HG03139 (cell line): Measurements from ENCODE around the gene KLHL29.
A peak's percentile ranks its signal among the peaks of the same experiment; 100 is the strongest.

Experiments used
- ATAC-seq: cut with Tn5 transposase; IDR thresholded peaks from one replicate; pipeline ENCODE4 v1.9.1; 2021; ENCODE audit not compliant: unreplicated experiment

KLHL29 gene

DNA sequence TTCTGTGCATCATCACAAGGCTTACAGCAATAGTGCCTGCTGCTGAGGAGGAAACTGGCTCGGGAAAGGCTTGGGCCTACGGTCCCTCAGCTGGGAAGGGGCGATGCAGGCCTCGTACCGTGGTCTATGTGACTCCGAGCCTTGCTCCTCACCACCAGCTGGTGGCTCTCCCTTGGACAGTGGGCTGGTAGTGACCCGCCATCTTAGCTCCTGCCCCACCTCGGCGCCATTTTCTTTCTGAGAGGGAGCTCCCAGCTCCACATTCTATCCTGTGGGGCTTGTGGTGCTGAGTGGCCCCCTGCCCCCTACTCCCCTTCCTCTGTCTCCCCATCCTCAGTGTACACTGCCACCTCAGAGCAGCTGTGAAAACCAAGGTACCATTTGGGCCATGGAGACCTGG lies 255.7 kb downstream of the KLHL29 start:
- ATAC-seq = no peak

DNA sequence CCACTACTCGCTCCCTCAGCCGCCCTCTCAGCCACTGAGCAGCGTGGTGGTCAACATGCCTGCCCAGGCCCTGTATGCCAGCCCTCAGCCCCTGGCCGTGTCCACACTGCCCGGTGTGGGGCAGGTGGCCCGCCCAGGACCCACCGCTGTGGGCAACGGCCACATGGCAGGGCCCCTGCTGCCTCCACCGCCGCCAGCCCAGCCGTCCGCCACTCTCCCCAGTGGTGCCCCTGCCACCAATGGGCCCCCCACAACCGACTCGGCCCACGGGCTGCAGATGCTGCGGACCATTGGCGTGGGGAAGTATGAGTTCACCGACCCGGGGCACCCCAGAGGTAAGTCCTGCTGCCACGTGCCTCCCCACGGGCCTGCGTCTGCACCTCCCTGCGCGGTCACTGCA lies 257.5 kb downstream of the KLHL29 start:
- no peak for ATAC-seq

DNA sequence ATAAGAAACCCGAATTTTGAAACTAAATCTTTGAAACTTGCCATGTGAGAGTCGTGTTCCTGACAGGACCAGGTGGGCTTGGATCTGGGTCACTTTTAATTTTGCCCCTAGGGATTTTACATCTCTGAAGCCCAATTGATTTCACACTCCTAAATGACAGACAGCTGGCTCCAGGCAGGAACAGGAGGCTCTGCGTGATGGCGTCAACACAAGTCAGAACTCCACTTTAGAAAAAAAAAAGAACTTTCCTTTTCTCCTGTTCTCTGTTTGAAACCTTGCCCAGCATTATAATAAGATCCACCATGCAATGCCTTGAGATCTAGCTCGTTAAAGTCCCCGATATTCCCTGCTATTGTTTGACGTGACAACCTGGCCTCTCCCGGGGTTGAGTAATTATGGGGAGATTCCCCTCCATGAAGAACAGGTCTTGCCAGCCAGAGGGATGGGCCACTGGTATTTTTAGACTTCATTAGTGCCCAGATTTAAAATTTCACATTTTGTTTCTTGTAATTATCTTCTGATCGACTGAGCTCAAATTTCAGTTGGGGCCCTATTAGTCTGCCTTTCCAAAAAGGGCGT lies 260.3 kb downstream of the KLHL29 start:
- ATAC-seq = no peak

DNA sequence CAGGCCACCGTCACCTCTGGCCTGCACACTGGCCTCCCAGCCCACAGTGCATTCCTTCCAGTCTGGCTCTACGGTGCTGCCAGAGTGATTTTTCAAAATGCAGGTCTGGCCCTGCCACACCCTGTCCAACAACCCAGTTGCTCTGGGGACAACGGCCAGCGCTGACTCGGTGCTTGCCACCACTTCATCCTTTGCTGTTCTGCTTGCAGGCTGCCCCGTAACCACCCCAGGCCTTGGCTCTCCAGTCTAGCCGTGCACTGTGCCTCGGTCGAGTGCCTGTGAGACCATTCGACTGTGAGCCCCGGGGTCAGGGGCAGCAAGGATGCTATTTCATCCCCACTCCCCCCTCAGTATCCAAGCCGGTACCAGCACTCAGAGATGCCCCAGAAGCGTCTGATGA lies 262.6 kb downstream of the KLHL29 start:
- ATAC-seq = no peak

DNA sequence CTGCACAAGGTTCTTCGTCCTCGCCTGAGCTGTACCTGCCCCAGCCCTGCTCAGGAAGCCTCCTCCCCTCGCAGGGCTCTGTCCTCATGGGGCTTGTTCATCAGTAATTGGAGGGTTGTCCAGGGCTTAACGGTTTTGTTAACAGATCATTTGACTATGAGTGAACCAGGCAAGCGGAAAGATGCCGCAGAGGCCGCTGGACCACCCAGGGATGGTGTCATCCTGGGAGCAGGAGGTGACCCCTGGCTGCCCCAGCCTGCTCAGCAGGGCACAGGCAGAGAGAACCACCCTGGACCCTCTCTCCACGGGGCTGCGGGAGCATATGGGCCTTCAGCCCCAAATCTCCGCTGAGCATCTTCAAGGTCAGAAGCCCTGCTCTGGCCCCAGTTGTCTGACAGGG lies 264.3 kb downstream of the KLHL29 start:
- no peak for ATAC-seq

DNA sequence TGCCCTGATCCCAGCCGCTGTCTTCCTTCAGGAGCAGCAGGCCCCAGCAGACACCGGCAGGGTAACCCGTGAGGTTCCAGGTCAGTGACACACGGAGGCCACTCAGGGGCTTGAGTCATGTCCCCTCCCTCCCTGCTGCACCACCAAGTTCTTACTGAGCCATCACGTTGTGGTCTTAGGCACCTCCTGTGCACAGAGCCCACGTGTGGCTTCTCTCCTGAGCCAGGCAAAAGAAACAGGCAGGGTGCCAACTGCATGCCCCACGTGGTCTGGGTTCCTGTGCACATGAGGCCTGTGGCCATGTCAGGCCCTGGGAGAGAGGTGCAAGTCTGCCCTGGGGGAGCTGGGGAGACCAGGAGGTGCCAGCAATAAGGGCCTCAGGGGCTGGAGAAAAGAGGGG lies 264.8 kb downstream of the KLHL29 start:
- no peak for ATAC-seq

DNA sequence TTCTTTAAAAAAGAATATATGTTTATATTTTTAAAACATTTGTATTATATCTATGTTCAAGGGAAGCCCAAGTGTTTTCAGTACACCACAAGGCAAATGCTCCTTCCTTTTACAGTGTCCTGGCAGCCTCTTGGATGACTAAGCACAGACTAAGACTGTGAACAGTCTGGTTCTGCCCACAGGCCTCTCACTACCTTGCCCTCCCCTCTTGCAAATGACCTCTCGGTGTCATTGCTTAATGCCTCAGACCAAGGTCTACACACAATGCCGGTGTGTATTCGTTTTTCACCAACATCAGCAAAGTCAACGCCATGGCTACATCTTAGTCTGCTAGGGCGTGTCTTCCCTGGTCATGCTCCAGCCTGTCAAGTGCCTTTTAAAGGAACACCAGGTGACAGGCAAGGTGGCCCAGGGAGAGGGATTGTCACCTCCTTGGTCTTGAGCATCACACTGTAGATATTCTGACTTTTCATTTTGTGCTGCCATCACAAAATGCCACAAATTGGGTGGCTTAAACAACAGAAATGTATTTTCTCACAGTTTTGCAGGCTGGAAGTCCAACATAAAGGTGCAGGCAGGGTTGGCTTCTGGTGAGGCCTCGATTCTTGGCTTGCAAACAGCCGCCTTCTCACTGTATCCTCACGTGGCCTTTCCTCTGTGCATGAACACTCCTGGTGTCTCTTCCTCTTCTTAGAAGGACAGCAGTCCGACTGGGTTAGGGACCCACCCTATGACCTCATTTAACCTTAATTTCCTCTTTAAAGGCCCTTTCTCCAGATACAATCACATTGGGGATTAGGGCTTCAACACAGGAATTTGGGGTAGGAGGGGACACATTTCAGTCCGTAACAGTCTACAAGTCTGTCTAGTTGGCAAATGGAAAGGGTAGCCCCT lies 266.5 kb downstream of the KLHL29 start:
- ATAC-seq = no peak

DNA sequence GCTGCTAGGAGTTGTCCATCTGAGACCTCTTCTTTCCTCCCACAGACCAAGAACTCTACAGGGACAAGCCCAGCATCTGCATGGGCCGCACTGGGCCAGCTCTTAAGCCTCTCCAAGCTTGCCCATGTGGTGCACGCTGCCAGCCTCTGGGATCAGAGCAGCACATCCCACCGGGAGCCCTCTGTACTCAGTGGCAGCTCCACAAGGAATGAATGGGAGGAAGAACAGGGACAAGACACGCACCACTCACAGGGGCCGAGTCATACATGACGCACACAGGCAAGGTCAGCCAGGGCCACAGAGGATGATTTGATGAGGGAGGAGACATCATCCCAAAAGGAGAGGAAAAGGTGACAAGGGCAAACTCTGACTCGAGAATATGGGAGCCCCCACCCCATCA lies 268.3 kb downstream of the KLHL29 start:
- no peak for ATAC-seq

DNA sequence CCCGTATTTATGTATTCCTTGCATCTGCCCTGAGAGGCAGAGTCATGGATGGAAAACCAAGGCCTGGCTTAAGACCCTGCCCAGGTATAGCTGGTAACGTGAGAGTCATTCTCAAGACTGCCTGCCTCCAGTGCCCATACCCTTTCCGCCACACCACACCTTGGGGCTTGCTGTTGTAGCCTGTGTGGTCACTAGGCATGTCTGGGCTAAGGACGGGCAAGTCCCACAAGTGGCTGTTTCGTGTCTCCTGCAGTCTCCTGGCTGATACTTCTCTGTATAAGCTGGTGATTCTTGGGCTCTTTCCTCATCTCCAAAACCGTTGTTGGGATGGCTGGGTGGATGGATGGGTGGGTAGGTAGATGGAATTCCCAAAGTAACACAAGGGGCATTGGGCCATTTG lies 269.8 kb downstream of the KLHL29 start:
- no peak for ATAC-seq

DNA sequence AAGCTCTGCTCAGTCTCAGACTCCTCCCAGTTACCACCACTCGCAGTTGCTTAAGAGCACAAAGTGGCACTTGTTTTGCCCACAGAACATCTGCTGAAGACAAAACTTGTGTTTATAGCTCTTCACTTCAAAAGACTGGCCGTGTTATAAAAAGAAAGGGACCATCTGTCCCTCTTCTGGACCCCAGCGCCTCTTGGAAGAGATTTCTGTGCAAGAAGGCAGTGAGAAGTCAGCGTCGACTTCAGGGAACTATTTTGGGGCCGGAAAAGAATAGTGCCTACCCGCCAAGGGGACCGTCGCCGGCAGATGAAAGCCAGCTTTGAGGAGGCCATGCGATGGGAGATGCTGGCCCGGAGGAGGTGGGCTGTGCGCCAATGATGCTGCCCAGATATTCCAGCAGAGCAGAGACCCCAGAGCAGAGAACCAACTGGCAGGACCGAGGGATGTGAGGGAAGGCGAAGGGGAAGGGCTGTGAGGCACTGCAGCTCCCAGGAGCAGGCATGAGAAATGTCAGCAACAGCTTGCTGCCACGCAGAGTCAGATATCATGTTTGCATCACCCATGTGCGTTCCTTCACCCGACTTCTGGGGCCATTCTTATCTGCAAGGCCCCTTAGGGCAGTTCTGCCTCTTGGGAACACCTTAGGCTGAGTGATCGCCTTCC lies 271.1 kb downstream of the KLHL29 start:
- no peak for ATAC-seq

DNA sequence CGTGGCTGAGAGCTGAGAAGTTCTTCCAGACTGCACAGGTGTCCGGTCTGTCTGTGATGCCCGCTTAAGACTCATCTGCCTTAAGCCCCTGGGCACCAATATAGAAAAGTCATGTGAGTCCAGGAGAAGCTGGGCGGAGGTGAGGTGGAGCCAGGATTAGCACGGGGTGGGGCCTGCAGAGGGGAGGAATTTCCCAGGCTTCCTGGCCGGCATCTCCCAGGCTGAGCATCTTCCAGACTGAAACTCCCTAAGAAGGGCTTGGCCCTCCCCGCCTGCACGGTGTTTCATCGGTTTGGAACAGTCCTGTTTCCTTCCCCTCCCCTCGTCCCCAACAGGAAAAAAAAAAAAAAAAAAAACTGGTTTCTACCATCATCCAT lies 271.6 kb downstream of the KLHL29 start:
- ATAC-seq = no peak

DNA sequence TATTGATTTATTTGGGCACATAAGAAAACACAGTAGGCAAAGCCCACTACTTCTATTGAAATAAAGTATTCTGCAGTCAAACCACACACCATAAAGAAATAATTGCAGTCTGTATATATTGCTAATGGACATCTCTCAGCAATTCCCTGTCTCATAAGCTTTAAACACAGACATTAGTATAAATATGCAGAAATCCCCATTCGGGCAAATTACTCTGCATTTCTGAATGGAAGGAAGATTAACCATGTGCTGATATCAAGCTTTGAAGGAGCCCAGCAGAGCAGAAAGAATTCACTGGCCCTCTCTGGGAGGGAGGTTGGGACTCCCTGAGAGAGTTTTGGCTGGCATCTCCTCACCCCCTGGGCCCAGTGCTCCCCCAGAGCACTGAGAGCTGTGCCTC lies 272.4 kb downstream of the KLHL29 start:
- ATAC-seq = no peak

DNA sequence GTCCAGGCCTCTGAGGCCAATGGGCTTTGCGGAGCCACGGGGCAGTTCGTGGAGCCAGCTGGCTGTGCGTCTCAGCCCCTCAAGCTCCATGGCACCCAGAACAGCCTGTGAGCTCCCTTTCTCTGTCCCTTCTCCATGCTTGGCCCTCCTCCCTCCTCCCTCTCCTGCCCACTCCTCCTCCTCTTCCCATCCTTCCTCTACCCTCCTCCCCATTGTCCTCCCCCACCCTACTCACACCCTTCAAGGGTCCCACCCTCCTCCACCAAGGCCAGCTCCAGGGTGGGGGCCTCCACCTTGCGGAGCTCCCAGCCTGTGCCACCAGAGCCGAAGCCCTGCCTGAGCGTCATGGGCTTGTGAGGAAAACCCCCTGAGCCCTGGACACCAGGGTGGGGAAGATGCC lies 273.0 kb downstream of the KLHL29 start:
- no peak for ATAC-seq

DNA sequence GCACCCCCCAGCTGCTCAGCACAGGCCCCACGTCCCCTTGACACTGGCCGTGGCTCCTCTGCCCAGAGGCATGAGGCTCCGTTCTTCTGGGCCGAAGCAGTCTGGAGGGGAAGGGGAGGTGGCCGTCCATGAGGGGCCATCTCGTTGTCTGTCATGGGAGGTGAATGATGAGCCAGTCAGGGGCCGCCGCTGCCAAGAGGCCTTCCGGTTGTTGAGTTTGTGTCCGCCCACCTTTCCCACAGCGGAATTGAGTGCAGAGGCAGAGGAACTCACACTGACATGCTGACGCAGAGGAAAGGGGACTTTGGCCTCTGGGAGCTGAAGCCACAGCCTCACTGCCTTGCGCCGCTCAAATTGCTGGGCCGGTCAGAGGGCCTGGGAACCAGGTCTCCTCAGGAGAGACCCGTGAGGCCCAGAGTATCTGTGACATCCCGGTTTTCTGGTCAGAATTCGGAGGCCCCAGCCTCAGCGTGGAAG lies 273.5 kb downstream of the KLHL29 start:
- peak; percentile 61 for ATAC-seq

DNA sequence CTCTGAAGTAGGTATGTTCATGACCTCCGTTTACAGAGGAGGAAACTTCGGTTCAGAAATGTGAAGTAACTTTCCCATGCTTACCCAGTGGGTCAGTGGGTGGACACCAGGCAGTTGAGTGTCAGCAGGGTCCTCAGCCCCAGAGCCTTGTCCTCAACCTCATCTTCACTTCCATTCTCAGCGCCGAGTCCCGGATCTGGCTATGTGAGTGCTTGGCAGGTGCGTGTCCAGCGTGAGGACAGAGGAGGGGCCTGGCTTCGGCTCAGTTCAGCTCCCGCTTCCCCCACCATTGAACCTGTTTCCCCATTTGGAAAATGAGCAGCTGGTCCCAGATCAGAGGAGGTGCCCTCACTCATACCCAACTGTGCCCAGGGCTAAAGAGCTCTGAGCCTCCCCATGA lies 274.3 kb downstream of the KLHL29 start:
- ATAC-seq = no peak

DNA sequence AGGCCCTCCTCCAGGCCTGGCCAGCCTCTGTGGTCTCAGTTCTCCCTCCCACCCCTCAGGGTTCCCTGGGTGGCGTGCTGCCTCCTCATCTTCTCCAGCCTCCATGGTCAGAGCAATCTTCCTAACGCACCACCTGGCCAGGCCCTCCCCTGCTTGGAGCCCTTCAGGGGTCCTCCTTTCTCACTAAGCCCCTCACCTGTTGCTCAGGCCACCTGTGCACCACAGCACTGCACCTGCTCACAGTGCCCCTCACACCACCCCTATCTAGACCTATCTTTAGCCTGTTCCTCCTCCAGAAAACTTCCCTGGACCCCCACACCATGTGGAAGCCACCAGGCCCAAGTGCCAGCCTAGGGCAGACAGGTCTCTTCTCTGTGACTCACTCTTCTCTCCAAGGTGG lies 274.8 kb downstream of the KLHL29 start:
- no peak for ATAC-seq

DNA sequence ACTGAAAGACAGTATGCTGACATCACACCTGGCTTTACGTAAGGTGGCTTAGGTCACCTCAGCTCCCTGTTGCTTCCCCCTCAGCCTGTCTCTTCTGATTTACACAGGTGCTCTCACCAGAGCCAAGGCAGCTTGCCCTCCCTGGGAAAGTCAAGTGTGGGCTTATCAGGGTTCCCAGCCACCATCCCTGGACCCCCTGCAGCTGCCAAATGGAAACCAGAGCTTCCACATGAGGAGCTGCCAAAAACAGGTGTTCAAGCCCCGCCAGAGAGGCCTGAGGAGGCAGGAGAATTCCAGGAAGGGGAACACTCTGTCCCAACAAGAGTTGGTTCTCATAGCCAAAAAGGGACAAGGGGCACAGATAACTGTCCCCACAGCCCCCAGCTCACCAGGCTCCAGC lies 275.3 kb downstream of the KLHL29 start:
- ATAC-seq = no peak

DNA sequence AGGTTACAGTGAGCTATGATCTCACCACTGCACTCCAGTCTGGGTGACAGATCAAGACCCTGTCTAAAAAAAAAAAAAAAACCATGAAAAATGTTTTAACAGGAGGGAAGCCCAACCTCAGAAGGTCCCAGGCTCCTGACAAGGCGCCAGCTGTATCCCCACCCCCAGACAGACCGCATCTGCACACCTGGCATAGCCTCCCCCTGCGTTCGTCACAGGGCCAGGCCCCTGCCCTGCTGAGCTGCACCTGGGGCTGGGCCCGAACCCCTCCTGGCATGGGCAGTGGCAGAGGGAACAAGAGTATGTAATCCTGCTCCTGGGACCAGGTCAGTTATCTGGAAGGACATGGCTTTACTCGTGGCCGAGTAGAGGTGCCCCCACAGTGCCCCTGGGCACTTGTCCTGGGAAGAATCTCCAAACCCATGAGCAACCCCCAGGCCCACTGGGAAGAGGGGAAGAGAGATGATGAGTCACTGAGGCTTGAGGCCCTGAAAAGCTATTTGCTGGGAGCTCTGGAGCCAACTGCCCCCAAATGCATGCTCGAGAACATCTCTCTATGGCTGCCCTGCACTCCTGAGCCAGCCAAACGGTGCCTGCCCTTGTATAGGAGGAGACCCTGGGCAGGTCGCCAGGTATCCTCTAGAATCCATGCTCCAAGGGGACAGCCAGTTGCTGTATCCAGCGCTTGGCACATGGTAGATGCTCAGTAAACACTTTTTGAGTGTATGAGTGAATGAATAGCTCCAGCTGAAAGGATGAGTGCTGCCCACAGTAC lies 276.5 kb downstream of the KLHL29 start:
- no peak for ATAC-seq

DNA sequence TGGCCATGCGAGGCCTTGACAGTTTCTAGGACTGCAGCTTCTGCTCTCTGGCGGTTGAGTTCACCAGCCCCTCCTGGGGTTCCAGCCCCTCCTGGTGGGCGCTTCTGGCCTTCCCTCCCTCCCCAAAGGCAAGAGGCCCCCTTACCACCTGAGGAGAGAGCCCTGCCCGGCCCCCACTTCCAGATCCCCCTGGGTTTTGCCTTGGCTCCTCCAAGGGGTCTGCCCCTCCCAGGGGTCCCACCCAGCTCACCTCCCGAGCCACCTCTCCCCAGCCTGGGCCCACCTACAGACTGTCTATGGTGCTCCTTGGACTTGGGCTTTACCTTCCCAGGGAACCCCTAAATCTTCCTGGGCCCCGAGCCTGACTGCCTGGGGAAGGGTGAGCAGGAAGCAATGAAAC lies 277.5 kb downstream of the KLHL29 start:
- no peak for ATAC-seq

DNA sequence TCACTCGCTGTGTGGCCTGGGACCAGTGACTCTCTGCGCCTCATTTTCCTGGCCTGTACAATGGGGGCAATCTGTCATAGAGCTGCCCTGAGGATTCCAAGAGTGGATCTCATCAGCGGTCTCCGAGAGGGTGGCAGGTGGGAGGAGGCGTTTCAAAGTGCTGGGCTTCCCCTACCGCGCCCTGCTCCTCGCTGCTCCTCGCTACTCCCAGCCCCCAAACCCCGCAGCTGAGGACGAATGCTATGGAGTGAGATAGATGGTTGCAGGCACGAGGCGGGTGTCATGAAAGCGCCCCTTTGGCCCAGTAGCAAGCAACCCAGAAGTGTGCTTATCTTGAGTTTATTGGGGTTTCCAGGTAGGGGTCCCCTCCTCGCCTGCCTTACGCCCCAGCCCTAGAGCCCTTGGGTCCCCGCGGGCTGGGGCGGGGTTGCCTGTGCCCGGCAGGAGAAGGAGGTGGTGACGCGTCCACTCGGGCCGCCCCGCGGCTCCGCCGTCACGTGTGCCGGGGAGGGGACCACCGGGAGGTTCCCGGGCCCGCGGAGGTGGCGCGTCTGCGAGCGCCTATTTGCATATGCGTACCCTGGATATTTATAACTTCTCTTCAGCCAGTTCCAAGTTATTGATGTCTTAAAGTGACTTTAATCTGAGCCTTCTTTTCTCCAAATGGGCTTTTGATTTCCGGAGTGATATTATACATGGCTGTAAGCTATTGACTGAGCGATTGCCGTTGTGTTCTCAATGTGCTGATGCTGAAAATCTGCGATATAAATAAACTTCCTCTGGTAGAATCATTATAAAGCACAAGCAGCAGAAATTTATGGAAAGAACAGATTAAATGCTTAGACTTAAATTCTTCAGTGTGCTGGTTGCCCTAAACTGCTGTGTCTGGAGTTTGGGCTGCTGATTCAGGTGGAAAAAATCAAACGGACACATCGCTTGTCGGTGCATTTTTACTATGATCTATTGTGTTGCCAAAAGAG lies 278.3 kb downstream of the KLHL29 start:
- no peak for ATAC-seq
